Ishikawa (cell line): ENCODE results near the gene VIPR2.

ENCODE experiments used
- CEBPB ChIP-seq: IDR thresholded peaks from 2 replicates; pipeline ENCODE4 v1.6.1; 2012
- CREB1 ChIP-seq: IDR thresholded peaks from 2 replicates; pipeline ENCODE4 v1.6.1; 2012; ENCODE audit warnings: low read depth
- EGR1 ChIP-seq: IDR thresholded peaks from 2 replicates; pipeline ENCODE4 v1.6.1; 2012
- EP300 ChIP-seq: IDR thresholded peaks from 2 replicates; pipeline ENCODE4 v1.6.1; 2012; ENCODE audit warnings: borderline replicate concordance
- FOXM1 ChIP-seq: IDR thresholded peaks from 2 replicates; pipeline ENCODE4 v1.6.1; 2012; ENCODE audit warnings: low read depth, borderline replicate concordance
- RAD21 ChIP-seq: IDR thresholded peaks from 2 replicates; pipeline ENCODE4 v1.6.1; 2012; ENCODE audit warnings: low read depth
- TAF1 ChIP-seq: IDR thresholded peaks from 2 replicates; pipeline ENCODE4 v1.6.1; 2012; ENCODE audit warnings: low read depth, mild to moderate bottlenecking
- YY1 ChIP-seq: IDR thresholded peaks from 2 replicates; pipeline ENCODE4 v1.6.1; 2012; ENCODE audit warnings: low read depth
- ZBTB7A ChIP-seq: IDR thresholded peaks from 2 replicates; pipeline ENCODE4 v1.6.1; 2012; ENCODE audit warnings: low read depth
- TF ChIP-seq, protein P1 (sequence below): IDR thresholded peaks from 2 replicates; pipeline ENCODE4 v1.6.1; 2012

GRCh38 chr7:159159731-159160130, 15.1 kb upstream of the VIPR2 start:
- TF ChIP-seq TAF1 (no peak), EP300 (no peak), CREB1 (no peak), FOXM1 (no peak), CEBPB (no peak), RAD21 (no peak), YY1 (no peak), EGR1 (no peak), ZBTB7A (no peak)
- TF ChIP-seq, protein P1, sequence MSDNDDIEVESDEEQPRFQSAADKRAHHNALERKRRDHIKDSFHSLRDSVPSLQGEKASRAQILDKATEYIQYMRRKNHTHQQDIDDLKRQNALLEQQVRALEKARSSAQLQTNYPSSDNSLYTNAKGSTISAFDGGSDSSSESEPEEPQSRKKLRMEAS: no peak
